KMS-11 (cell line): Measurements from ENCODE around the gene CROCC2.

Experiments used
- H2AFZ ChIP-seq: fragments of 200-600 bp; sonication (generic); 2 replicates; pipeline ENCODE4 v1.6.1; 2016; ENCODE audit warnings: antibody characterized with exemption, mixed run types, low read depth
- H3K27ac ChIP-seq: fragments of 200-600 bp; sonication (generic); 2 replicates; pipeline ENCODE4 v1.6.1; 2016; ENCODE audit warnings: mild to moderate bottlenecking, mixed run types
- H3K27me3 ChIP-seq: fragments of 200-600 bp; sonication (generic); 2 replicates; pipeline ENCODE4 v1.6.1; 2017; ENCODE audit warnings: mild to moderate bottlenecking, low read depth, mixed run types, moderate library complexity; ENCODE audit not compliant: insufficient read depth
- H3K36me3 ChIP-seq: fragments of 200-600 bp; sonication (generic); 2 replicates; pipeline ENCODE4 v1.6.1; 2017; ENCODE audit warnings: mild to moderate bottlenecking, mixed run types; ENCODE audit not compliant: insufficient read depth
- H3K4me1 ChIP-seq: fragments of 200-600 bp; sonication (generic); 2 replicates; pipeline ENCODE4 v1.6.1; 2016; ENCODE audit warnings: mild to moderate bottlenecking, low read depth, mixed run types; ENCODE audit not compliant: poor library complexity, severe bottlenecking
- H3K4me2 ChIP-seq: fragments of 200-600 bp; sonication (generic); 2 replicates; pipeline ENCODE4 v1.7.0; 2016; ENCODE audit warnings: mild to moderate bottlenecking, mixed run types
- H3K4me3 ChIP-seq: fragments of 200-600 bp; sonication (generic); IDR thresholded peaks from 2 replicates; pipeline ENCODE4 v1.6.1; 2017; ENCODE audit warnings: low read depth, low read length, mixed read lengths; ENCODE audit not compliant: insufficient read depth
- H3K79me2 ChIP-seq: fragments of 200-600 bp; sonication (generic); 2 replicates; pipeline ENCODE4 v1.6.1; 2016; ENCODE audit warnings: low read depth, mixed run types; ENCODE audit not compliant: insufficient read depth
- H3K9ac ChIP-seq: fragments of 200-600 bp; sonication (generic); 2 replicates; pipeline ENCODE4 v1.6.1; 2016; ENCODE audit warnings: mild to moderate bottlenecking, mixed run types
- H4K20me1 ChIP-seq: fragments of 200-600 bp; sonication (generic); 2 replicates; pipeline ENCODE4 v1.6.1; 2016; ENCODE audit warnings: mild to moderate bottlenecking, mixed run types; ENCODE audit not compliant: insufficient read depth
- TF ChIP-seq, protein P1 (sequence below): fragments of 200-600 bp; sonication (generic); conservative IDR thresholded peaks from 2 replicates; pipeline ENCODE4 v1.6.1; 2017; ENCODE audit warnings: low read depth, mild to moderate bottlenecking, antibody characterized with exemption, low read length, moderate library complexity, mixed read lengths

CROCC2 gene

DNA sequence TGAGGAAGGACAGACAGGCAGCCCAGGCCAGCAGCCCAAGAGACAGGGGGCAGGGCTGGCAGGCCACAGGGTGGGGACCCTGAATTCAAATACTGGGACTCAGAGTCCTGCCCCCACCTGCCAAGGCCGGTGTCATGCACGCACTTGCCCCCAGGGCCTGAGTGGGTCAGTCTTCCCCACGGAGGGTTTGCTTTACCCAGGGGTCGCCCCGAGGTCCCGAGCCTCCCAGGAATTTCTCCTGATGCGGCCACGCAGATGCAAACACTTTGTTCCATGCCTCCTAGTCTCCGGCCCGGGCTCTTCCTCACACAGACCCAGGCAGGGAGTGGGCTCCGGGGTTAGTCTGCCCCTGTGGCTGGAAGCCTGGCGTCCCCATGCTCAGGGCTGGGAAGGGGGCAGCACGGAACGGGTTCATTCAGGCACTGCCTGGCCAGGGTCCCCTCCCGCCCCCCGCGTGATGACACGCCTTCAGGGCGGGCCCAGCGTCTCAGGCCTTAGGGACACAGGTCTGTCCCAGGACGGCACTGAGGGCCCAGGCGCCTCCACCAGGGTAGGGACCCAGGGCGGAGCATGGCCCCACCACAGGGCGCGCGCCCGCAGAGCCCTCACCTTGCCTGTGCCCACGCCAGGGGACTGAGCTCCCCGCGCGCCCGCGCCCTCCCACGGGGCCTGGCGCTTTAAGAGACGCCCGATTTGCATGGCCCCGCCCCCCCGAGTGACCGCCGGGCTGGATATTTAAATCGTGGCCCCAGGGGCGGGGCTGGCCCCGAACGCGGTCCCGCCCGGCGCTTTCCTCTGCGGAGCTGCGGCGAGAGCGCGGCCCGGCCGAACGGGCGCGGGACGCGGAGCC is 91.9 kb downstream of the CROCC2 start, which contains the start of gene SNED1:
TSS of gene SNED1 (plus strand) at position 763 of the 850 bp plus-strand sequence. CDS start 220 bp downstream, outside the sequence.
- Histone ChIP-seq H3K4me1 (no peaks in the 10 kb centered on the region), H2AFZ (no peak within 1 kb of the TSS), H3K4me3 (no peak within 1 kb of the TSS), H3K36me3 (no peaks in the 10 kb centered on the region), H3K27ac (no peak within 1 kb of the TSS), H3K27me3 (peaks cover 21% of the 10 kb centered on the region; the same call in 1 of the 2 replicates), H3K79me2 (no peaks in the 10 kb centered on the region), H3K9ac (no peak within 1 kb of the TSS), H4K20me1 (no peaks in the 10 kb centered on the region), H3K4me2 (no peak within 1 kb of the TSS)
- TF ChIP-seq, protein P1, sequence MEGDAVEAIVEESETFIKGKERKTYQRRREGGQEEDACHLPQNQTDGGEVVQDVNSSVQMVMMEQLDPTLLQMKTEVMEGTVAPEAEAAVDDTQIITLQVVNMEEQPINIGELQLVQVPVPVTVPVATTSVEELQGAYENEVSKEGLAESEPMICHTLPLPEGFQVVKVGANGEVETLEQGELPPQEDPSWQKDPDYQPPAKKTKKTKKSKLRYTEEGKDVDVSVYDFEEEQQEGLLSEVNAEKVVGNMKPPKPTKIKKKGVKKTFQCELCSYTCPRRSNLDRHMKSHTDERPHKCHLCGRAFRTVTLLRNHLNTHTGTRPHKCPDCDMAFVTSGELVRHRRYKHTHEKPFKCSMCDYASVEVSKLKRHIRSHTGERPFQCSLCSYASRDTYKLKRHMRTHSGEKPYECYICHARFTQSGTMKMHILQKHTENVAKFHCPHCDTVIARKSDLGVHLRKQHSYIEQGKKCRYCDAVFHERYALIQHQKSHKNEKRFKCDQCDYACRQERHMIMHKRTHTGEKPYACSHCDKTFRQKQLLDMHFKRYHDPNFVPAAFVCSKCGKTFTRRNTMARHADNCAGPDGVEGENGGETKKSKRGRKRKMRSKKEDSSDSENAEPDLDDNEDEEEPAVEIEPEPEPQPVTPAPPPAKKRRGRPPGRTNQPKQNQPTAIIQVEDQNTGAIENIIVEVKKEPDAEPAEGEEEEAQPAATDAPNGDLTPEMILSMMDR, result no peak

DNA sequence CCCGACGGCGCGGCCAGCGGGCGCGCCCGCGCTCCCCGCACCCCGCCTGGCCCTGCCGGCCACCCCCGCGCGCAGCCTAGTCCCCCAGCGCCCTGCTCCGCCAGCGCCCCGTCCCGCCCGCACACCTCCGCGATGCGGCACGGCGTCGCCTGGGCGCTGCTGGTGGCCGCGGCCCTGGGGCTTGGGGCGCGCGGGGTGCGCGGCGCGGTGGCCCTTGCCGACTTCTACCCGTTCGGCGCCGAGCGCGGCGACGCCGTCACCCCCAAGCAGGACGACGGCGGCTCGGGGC is 92.5 kb downstream of the CROCC2 start:
- Histone ChIP-seq H3K4me3 (no peak overlapping the region), H3K9ac (no peak overlapping the region), H3K4me1 (no peaks in the 10 kb centered on the region), H3K79me2 (no peaks in the 10 kb centered on the region), H4K20me1 (no peaks in the 10 kb centered on the region), H3K36me3 (no peaks in the 10 kb centered on the region), H2AFZ (no peak overlapping the region), H3K27me3 (peaks cover 16% of the 10 kb centered on the region; the same call in 1 of the 2 replicates), H3K4me2 (no peak overlapping the region), H3K27ac (no peak overlapping the region)
- TF ChIP-seq, protein P1, result no peak

DNA sequence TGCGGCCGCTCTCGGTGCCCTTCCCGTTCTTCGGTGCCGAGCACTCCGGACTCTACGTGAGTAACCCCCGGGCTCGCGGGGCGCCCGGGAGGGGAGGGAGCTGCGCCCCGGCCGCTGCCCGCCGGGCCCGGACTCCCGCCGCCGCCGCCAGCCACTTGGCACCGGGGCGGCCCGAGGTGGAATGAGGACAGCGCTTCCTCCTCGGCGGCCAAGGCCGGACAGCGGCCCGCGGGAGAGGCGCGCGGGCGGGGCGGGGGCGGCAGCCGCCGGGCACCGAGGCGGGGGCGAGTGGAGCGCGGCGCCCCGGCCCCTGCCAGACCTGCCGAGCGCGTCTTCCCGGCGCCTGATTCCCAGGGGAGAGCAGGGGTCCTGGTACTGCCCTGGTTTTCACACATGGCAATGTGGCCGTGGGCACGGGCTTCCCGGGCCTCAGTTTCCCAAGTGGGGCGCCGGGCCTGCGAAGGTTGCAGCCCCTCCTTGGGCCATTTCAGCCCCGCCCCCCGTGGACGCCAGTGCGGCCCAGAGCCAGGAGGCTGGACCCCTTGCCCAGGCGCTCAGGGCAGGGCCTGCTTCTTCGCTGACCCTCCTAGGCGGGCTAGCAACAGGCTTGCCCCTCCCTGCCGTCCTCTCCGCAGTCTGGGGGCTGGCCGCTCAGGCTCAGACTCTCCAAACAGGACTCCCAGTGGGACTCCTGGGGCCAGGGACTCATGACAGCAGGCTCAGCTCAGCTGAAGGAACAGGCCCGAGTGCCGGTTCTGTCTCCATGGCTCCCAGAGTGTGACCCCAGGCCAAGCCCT is 93.1 kb downstream of the CROCC2 start:
- Histone ChIP-seq H2AFZ (no peak overlapping the region), H3K27ac (no peak overlapping the region), H4K20me1 (no peaks in the 10 kb centered on the region)

DNA sequence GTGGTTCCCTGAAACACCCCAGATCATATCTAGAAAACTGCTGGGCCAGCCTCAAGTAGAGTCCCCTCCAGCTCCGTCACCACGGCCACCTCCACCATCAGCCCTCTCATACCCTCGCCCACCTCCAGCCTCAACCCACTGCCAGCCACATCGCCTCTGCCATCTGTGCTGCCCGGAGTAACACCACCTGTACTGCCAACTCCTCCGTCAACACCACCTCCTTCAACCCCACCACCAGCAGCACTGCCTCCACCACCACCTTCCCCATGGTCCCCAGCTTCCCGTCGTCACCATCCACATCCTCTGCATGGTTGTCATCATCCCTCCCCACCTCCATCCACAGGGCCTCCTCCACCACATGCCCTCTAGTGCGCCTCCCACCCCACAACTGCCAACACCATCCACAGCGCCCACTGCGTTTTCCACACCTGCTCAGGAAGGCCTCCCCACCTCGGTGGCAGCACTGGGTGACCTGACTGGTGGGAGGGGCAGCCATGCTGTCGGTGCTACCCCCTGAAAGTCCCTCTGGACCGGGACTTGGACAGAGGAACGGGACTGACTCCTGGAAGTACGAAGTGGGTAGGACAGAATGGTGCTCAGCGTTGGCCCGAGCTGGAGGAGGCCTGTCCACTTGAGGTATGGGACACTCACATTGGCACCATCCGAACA is 93.9 kb downstream of the CROCC2 start:
- Histone ChIP-seq H2AFZ (no peak overlapping the region), H4K20me1 (no peaks in the 10 kb centered on the region), H3K4me2 (no peak overlapping the region), H3K27ac (no peak overlapping the region), H3K4me1 (no peaks in the 10 kb centered on the region), H3K79me2 (no peaks in the 10 kb centered on the region), H3K36me3 (no peaks in the 10 kb centered on the region), H3K27me3 (peaks cover 13% of the 10 kb centered on the region; the same call in 1 of the 2 replicates), H3K4me3 (no peak overlapping the region), H3K9ac (no peak overlapping the region)
- TF ChIP-seq, protein P1, result no peak

More for the DNA sequence above, 93.1 kb downstream of the CROCC2 start:
- Histone ChIP-seq H3K4me3 (no peak overlapping the region), H3K36me3 (no peaks in the 10 kb centered on the region), H3K9ac (no peak overlapping the region), H3K4me1 (no peaks in the 10 kb centered on the region), H3K4me2 (no peak overlapping the region), H3K27me3 (peaks cover 13% of the 10 kb centered on the region; the same call in 1 of the 2 replicates), H3K79me2 (no peaks in the 10 kb centered on the region)
- TF ChIP-seq, protein P1, result no peak
